Measurements from ENCODE around the gene C6orf163. TPM values are rescaled to one million over a fixed set of nuclear protein-coding genes. Genes with fewer than 3 reads are reported as not detected.

C6orf163 gene
- total and polyA plus RNA-seq, 2 of the 4 experiments (the other 2 are of a cell fraction): 0.55 to 0.90 TPM

- H3K27me3 ChIP-seq (ENCODE audit: control insufficient read depth, insufficient read depth, low read length): peaks cover 10% of the 10 kb centered on the region
- H2AFZ ChIP-seq (replicated peaks; ENCODE audit: low read length, poor library complexity): no peak overlapping the region
- H4K5ac ChIP-seq (ENCODE audit: low read depth, low read length): no peak overlapping the region
- H2AK9ac ChIP-seq (replicated peaks; ENCODE audit: low read depth, low read length, poor library complexity): no peak overlapping the region
- in situ Hi-C loops (cut with MboI; ENCODE audit: low sequenced_read_pairs): no loop called here
- no peak for DNase-seq
- no peaks in the 10 kb centered on the region for H4K20me1 ChIP-seq (ENCODE audit: insufficient read depth, low read length)
- no peak overlapping the region for H4K91ac ChIP-seq (ENCODE audit: insufficient read depth, low read depth, low read length)
- no peak overlapping the region for H2BK15ac ChIP-seq (ENCODE audit: low read depth, low read length)
- TF ChIP-seq RAD21 (IDR thresholded peaks at IDR 0.05; ENCODE audit: low read length): no peak
- TF ChIP-seq CEBPB (IDR thresholded peaks at IDR 0.05; ENCODE audit: low read depth, low read length): no peak
- TF ChIP-seq ELK1 (IDR thresholded peaks at IDR 0.05; ENCODE audit: borderline replicate concordance, low read depth, low read length): no peak
- TF ChIP-seq BHLHE40 (IDR thresholded peaks at IDR 0.05; ENCODE audit: low read depth, low read length): no peak
- TF ChIP-seq RFX5 (IDR thresholded peaks at IDR 0.05; ENCODE audit: low read depth, low read length): no peak
- no peak for TF ChIP-seq SMC3 (IDR thresholded peaks at IDR 0.05; ENCODE audit: low read depth, low read length)
- TF ChIP-seq RCOR1 (IDR thresholded peaks at IDR 0.05; ENCODE audit: insufficient replicate concordance, low read length): no peak
- TF ChIP-seq CTCF (conservative IDR thresholded peaks at IDR 0.05; ENCODE audit: low read depth, low read length): no peak
- no peak for TF ChIP-seq MAZ (IDR thresholded peaks at IDR 0.05; ENCODE audit: borderline replicate concordance, low read depth, low read length)
- no peak for TF ChIP-seq NFE2L2 (IDR thresholded peaks at IDR 0.05; ENCODE audit: low read depth, low read length)
- TF ChIP-seq MXI1 (IDR thresholded peaks at IDR 0.05; ENCODE audit: borderline replicate concordance, low read depth, low read length): no peak
- TF ChIP-seq POLR2A (IDR thresholded peaks at IDR 0.05; ENCODE audit: low read depth, low read length): no peak
- no peak for TF ChIP-seq USF2 (IDR thresholded peaks at IDR 0.05; ENCODE audit: low read depth, low read length)
- TF ChIP-seq CHD1 (IDR thresholded peaks at IDR 0.05; ENCODE audit: low read depth, low read length): no peak
- no peak for TF ChIP-seq FOS (IDR thresholded peaks at IDR 0.05; ENCODE audit: low read depth, low read length)
- no peak overlapping the region for H2BK120ac ChIP-seq (ENCODE audit: low read depth, low read length)
- no peak overlapping the region for H2BK20ac ChIP-seq (ENCODE audit: low read depth, low read length)
- no peak overlapping the region for H2AK5ac ChIP-seq (ENCODE audit: low read depth, low read length)
- H3K79me1 ChIP-seq (ENCODE audit: low read depth in 1 of 2, low read length in 2 of 2): no peaks in the 10 kb centered on the region
- H3K36me3 ChIP-seq (ENCODE audit: control insufficient read depth, insufficient read depth, low read length): no peaks in the 10 kb centered on the region
- H3K18ac ChIP-seq (ENCODE audit: low read depth, low read length): no peak overlapping the region
- H3K4me2 ChIP-seq (ENCODE audit: low read depth, low read length): no peak overlapping the region
- H3K4me3 ChIP-seq (ENCODE audit: insufficient read depth, low read depth, low read length): no peak overlapping the region
- H3K23ac ChIP-seq (ENCODE audit: low read depth, low read length): no peak overlapping the region
- dilution Hi-C loops (cut with HindIII; ENCODE audit: low sequenced_read_pairs, unreplicated experiment): no loop called here
- no peak overlapping the region for H3K27ac ChIP-seq (ENCODE audit: insufficient read depth, low read length)
- H3K9me1 ChIP-seq (ENCODE audit: insufficient read depth, low read length): no peaks in the 10 kb centered on the region
- H3K9me3 ChIP-seq (ENCODE audit: control insufficient read depth, insufficient read depth, low read length): no peaks in the 10 kb centered on the region
- intact Hi-C loops (cut with micrococcal nuclease): no loop called here
- no peaks in the 10 kb centered on the region for H3K4me1 ChIP-seq (ENCODE audit: control insufficient read depth, insufficient read depth, low read length)
- no peak overlapping the region for H3K56ac ChIP-seq (ENCODE audit: extremely low read depth, insufficient read depth, low read length)
- no peak overlapping the region for H4K8ac ChIP-seq (ENCODE audit: low read depth in 2 of 2, low read length in 2 of 2)
- CTCF ChIA-PET: no interaction called here
- no peak overlapping the region for H3K9ac ChIP-seq (ENCODE audit: low read depth, low read length)
- ATAC-seq (ENCODE audit: low read depth): no peak
- no TSS peak for BruUV-seq (replicated peaks)
- no CpG with 5 or more reads among the region's 1 CpG for WGBS, 2 experiments (ENCODE audit: extremely low coverage in 2 of 2, insufficient read length in 1 of 2)
- H3K14ac ChIP-seq (replicated peaks; ENCODE audit: low read depth, low read length): no peak overlapping the region
- H3K4ac ChIP-seq (ENCODE audit: low read depth, low read length): no peak overlapping the region
- POLR2A ChIA-PET (ENCODE audit: unreplicated experiment): no interaction called here
- H2BK5ac ChIP-seq (ENCODE audit: low read depth, low read length, poor library complexity, severe bottlenecking): no peak overlapping the region
These were observed 31.8 kb upstream of the C6orf163 start for GRCh38 chr6:87312860-87313259.

Data from IMR-90 (cell line).